HG03060 (cell line): ENCODE measurements around the gene PIK3R5.

Experiments used
- ATAC-seq: cut with Tn5 transposase; IDR thresholded peaks from one replicate; pipeline ENCODE4 v1.9.1; 2021; ENCODE audit warnings: low read depth, moderate number of reproducible peaks; ENCODE audit not compliant: unreplicated experiment

PIK3R5 gene

DNA sequence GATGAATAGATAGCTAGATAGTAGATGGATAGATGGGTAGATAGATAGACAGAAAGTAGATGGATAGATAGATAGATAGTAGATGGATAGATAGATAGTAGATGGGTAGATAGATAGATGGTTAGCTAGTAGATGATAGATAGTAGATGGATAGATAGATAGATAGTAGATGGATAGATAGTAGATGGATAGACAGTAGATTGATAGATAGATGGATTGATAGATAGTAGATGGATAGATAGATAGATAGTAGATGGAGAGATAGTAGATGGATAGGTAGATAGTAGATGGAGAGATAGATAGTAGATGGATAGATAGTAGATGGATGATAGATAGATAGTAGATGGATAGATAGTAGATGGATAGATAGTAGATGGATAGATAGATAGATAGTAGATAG, 40.4 kb downstream of the PIK3R5 start:
- ATAC-seq, result no peak

GRCh38 chr17:8924595-8924994, 40.9 kb downstream of the PIK3R5 start:
- ATAC-seq, result no peak

DNA sequence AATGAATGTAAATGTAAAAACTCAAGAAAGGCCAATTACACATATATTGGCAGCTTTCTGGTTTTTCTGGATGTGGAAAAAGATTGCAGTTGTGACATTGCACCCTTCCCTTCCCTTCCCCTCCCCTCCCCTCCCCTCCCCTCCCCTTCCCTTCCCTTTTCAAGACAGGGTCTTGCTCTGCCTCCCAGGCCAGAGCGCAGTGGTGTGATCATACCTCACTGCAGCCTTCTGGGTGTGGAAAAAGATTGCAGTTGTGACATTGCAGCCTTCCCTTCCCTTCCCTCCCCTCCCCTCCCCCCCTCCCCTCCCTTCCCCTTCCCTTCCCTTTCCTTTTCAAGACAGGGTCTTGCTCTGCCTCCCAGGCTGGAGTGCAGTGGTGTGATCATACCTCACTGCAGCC, 41.7 kb downstream of the PIK3R5 start:
- no peak for ATAC-seq

- no peak for ATAC-seq
Measured at GRCh38 chr17:8922928-8923327, 42.6 kb downstream of the PIK3R5 start.

DNA sequence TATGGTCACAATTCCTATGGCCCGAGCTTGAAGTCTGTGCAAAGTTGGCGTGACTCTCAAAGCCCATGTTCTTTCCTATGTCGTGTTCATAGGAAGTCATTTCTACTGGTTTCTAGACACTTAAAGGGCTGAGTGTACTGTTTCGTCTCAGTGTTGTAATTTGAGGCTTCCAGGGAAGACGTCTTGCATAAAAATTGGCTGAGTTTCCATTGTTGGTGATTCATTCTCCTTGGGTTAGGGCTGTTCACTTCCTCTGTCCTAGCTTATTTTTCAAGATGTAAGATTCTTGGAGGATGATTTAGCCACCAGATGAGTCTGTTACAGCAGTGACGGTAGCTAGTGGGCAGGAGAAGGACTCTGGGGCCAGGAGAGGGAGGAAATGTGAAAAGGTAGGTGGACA, 43.1 kb downstream of the PIK3R5 start:
- no peak for ATAC-seq

DNA sequence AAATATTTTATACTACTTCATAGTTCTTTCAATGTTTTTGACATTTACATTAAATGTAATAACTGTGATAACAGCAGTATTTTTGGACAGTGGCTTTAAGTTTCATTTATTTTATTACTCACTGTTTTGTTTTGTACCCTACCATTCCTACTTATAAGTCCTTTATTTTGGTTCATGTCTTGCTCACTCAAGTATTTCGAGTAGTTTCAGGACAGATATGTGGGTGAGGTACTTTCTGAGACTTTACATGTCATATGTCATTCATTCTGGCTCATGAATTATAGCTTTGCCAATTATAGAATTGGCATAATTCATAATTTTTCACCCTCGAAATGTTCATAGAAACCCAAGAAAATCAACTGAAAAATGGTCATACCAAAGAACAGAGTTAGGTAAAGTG, 44.4 kb downstream of the PIK3R5 start:
- no peak for ATAC-seq

DNA sequence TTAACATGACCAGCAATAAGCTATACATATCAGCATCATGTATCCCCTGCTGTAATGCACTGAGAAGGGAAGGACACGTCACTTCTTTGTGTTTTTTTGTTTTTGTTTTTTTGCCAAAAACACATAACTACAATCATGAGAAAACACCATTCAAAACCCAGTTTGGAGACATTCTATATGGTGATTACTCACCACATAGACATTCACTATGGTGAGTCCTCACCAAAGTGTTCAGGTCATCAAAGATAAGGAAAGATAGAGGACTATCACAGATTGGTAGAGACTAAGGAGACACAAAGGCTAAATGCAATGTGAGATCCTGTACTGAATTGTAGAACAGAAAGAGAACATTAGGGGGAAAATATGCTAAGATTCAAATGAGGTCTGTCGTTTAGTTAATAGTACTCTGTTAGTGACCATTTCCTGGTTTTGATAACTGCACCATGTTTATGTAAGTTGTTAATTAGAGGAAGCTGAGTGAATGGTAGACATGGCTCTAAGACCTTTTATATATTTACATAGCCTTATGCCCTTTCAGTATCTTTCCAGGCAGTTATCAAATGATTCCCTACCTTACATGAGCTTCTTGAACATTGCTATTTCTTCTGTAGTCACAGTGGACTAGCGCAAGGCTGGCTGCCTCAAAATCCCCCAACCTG, 46.6 kb downstream of the PIK3R5 start:
- no peak for ATAC-seq

DNA sequence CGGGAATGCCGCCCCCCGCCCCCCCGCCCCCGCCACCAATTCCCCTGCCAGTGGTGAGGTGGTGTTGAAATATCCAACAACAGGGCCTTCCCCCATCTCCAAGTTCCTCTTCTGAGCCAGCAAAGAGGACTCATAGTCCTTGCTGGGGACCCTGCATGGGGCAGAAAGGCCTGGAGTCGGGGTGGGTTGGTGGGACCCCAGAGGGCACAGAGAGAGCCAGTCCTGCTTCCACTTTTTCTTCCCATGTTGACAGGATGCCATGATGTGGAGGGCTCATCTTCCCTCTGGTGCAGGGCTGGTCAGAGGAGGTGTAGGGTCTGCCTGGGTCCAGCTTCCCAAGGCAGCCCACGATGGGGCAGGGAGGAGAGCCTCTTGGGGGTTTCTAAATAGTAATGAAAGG, 49.0 kb downstream of the PIK3R5 start:
- ATAC-seq, result no peak

GRCh38 chr17:8914554-8914953, 51.0 kb downstream of the PIK3R5 start:
- ATAC-seq, result no peak

DNA sequence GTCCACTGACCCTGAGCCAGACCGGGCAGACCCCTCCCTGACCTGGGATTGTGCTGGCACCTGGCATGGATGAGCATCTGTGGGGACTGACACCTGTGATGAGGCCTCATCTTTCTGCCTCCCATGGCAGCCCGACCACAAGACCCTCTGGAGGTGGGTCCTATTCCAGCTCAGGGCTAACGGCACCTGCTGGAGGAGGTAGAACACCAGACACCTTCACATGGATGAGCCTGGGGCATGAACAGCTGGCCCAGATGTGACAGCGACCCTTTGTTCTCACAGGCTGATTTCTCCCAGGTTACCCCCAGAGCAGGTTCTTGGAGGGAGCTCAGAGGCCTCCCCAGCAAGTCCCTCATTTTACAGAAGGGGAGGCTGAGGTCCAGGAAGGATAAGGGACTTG, 51.6 kb downstream of the PIK3R5 start:
- ATAC-seq, result no peak

DNA sequence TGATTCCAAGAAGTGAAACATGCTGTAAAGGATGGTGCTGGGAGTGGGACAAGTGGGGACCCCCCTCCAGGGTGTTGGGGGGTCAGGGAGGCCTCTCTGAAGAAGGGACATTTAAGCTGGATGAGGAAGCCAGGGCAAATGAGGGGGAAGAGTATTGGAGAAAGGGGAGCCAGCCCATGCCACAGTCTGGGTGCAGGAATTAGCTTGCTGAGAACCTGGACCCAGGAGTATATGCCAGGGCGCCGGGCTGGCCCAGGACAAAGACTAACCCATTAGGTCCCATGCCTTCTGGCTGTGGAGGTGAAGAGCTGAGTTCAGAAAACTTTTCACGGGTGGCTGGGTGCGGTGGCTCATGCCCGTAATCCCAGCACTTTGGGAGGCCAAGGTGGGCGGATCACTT, 52.4 kb downstream of the PIK3R5 start:
- no peak for ATAC-seq

DNA sequence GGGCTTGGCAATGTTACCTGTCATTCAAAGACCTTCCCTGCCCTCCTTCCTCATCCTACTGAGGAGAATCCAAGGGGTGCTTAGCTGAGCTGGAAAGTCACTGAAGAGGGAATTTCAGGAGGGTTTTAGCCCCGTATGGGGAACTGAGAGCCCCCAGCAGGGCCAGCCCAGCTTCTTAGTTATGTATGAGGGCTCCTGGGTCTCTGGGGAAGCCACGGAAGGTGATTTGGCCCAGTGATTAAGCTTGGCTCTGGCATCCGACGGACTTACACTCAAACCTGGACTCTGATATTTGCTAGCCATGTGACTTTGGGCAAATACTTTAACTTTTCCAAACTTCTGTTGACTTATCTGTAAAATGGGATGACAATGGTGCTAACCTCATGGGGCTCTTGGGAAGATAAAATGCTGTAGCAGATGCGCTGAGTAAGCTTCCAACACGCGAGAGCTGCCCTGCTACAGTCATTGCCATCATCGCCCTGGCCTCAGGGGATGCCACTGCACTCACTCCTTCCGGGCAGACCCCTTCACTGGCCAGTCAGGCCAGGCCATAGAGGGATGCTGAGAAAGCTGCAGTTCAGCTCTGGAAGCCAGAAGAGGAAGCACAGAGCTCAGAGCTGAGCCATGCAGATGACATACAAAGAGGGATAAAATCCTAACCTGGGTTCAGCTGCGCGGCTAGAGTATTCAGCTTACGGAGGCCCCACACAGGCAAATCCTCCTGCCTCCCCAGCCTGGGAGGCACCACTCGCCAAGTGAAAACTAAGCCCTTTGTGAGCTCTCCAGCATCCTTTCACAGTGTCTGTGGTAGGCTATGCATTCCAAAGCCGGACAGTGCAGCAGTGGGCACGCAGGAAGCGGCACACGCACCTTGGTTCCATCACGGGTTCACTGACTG, 53.2 kb downstream of the PIK3R5 start:
- no peak for ATAC-seq

DNA sequence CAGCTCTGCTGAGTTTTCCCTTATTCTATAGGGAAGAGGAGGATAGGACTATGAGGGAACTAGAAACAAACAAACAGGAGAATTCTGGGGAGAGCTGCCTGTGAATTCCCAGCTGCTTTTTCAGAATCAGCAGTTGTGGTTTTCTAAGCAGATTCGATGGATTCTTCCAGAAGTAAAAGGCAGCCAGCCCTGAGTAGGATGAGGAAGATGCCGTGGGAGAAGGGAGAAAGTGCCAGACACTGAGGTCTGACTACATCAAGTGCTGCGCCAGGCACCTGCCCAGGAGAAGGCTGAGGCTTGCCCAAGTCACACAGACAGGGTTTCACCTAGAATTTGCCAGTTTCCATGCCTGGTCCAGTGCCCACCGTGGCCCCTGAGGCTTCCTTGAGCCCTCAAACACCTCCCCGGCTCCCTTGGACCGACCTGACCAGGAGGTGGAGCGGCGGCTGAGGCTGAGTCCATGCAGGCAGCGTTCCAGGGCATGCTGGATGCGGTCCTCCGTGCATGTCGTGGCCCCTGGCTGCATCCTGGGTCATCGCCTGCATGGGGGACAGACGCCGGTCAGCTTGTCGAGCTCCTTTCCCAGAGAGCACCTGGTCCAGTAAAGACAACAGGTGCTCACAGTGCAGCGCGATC, 54.4 kb downstream of the PIK3R5 start:
- ATAC-seq, result no peak

DNA sequence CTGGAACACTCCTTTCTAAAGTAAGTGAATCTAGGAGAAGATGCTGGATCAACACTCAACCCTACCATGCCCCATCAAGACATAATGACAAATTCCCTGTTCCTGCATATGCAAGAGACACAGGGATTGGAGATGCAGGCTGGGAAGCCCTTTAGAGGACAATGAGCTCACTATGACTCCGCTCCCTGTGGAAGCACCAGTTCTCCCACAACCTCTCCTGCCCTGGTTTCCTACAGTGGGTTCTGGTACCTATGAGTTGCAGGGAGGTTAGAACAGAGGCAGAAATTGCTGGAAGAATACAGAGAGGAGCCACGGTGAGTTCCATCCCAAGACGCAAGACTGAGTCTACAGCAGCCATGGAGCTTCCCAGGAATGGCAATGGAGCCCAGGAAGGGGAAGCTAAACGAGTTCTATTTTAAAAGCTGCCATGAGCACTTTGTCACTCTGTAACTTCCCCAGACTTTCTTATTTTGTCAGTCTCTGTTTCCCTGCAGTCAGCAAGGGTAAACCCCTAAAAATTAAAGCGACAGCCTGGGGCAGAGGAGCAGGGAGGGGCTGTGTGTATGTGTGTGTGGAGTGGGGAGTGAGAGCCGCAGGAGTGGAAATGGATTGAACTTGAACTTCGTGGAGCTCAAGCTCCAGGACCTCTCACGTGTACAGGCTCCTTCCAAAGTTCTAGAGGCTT, 55.8 kb downstream of the PIK3R5 start:
- ATAC-seq, result no peak

- ATAC-seq, result no peak
Measured at GRCh38 chr17:8905331-8905730, 60.2 kb downstream of the PIK3R5 start.

- no peak for ATAC-seq
Measured at GRCh38 chr17:8904686-8905085, 60.8 kb downstream of the PIK3R5 start.

- ATAC-seq, result no peak
Measured at GRCh38 chr17:8904201-8904600, 61.3 kb downstream of the PIK3R5 start.

DNA sequence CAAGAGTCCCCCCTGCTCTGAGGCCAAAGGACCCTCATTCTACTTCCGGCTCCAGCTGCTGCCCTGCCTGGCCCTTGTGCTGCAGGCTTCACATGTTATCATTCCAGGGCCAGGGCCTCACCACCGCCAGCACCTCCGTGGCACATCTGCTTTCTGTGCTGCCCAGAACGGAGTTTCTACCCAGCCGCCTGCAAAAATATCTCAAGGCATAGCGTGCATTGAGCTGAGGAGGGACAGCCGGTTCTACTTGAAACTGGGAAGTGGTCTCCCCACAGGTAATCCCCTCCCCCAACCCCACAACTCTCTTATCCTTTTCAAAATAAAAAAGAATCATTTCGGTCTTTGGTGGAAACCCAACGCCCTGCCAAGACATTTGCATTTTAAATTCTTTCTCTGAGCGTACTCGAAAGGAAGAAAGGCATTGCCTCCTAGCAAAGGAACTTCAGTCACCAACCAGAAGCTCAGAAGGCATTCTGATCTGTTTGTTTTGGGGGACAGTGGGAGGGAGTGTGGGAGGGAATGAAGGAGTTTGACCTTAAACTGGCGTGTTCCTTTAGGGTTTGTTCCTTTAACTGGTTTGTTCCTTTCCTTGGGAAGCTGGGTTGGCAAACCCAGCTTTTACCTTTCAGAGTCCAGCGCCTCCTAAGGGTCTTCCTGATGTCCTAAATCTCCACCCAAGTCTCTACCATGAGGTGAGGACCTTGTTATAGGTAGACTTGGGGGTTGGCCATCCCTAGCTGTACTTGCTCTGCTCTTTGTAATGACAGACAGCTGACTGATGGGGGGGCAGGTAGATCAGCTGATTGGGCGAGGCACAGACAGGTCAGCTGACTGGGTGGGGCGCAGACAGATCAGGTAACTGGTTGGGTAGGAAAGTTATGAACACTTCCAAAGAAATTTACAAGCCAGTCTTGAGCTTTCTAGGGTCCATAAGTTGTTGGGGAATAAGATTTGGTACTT, 64.6 kb downstream of the PIK3R5 start:
- ATAC-seq, result no peak

GRCh38 chr17:8900207-8900606, 65.3 kb downstream of the PIK3R5 start:
- ATAC-seq, result no peak

DNA sequence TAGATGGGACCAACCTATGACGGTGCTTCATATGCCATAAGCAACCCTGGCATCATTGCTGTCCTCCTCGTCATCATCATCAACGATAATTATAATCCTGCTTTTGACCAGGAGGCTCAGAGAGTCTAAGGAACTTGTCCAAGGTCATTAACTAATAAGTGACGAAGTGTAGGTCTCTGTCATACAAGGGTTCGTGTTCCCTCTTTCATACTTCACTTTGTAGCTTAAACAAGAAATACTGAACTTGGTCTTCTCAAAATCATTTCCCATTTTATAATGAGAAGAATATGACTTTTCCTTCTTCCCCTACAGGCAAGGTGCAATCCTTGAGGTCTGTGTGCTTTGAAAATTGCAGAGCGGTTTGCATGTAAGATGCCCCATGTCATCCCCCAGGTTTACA, 66.9 kb downstream of the PIK3R5 start:
- ATAC-seq, result no peak
